Measurements from ENCODE around the gene RPS6KA5. TPM values are rescaled to one million over a fixed set of nuclear protein-coding genes. Genes with fewer than 3 reads are reported as not detected.

RPS6KA5 gene
- total RNA-seq, 1 experiment from 2014 or later = 2.2 TPM

- ChIA-PET CTCF (no interaction called here), POLR2A (no interaction called here)
- H3K27ac Mint-ChIP-seq (ENCODE audit: low read depth, unreplicated experiment) = no peak overlapping the region
- BruUV-seq (replicated peaks) = no TSS peak
- H3K27me3 Mint-ChIP-seq (ENCODE audit: insufficient read depth, unreplicated experiment) = no peaks in the 10 kb centered on the region
- no peak overlapping the region for H3K4me3 Mint-ChIP-seq (ENCODE audit: unreplicated experiment)
- no peaks in the 10 kb centered on the region for H3K4me1 Mint-ChIP-seq (ENCODE audit: insufficient read depth, unreplicated experiment)
- H3K36me3 Mint-ChIP-seq (ENCODE audit: insufficient read depth, unreplicated experiment) = no peaks in the 10 kb centered on the region
- TF ChIP-seq CTCF (IDR thresholded peaks at IDR 0.05; ENCODE audit: unreplicated experiment) = no peak
- intact Hi-C loops (cut with micrococcal nuclease) = no loop called here
- peaks cover 14% of the 10 kb centered on the region for H3K9me3 Mint-ChIP-seq (ENCODE audit: unreplicated experiment)
- DNase-seq (ENCODE audit: unreplicated experiment) = no peak
Observed at GRCh38 chr14:90963343-90963742, 97.1 kb downstream of the RPS6KA5 start.

GRCh38 chr14:90962505-90963109 lies 97.8 kb downstream of the RPS6KA5 start:
- no peak overlapping the region for H3K27ac Mint-ChIP-seq (ENCODE audit: low read depth, unreplicated experiment)

GRCh38 chr14:90960818-90961217 lies 99.6 kb downstream of the RPS6KA5 start:
- H3K27me3 Mint-ChIP-seq (ENCODE audit: insufficient read depth, unreplicated experiment) = no peaks in the 10 kb centered on the region
- peaks cover 26% of the 10 kb centered on the region for H3K9me3 Mint-ChIP-seq (ENCODE audit: unreplicated experiment)
- CTCF ChIA-PET = no interaction called here
- no peaks in the 10 kb centered on the region for H3K4me1 Mint-ChIP-seq (ENCODE audit: insufficient read depth, unreplicated experiment)
- DNase-seq (ENCODE audit: unreplicated experiment) = no peak
- no peak for TF ChIP-seq CTCF (IDR thresholded peaks at IDR 0.05; ENCODE audit: unreplicated experiment)
- intact Hi-C loops (cut with micrococcal nuclease) = no loop called here
- no peak overlapping the region for H3K4me3 Mint-ChIP-seq (ENCODE audit: unreplicated experiment)
- POLR2A ChIA-PET = no interaction called here
- no TSS peak for BruUV-seq (replicated peaks)
- no peaks in the 10 kb centered on the region for H3K36me3 Mint-ChIP-seq (ENCODE audit: insufficient read depth, unreplicated experiment)
- no peak overlapping the region for H3K27ac Mint-ChIP-seq (ENCODE audit: low read depth, unreplicated experiment)

More at GRCh38 chr14:90962505-90963109, 97.8 kb downstream of the RPS6KA5 start:
- no peaks in the 10 kb centered on the region for H3K27me3 Mint-ChIP-seq (ENCODE audit: insufficient read depth, unreplicated experiment)
- no TSS peak for BruUV-seq (replicated peaks)
- no peaks in the 10 kb centered on the region for H3K36me3 Mint-ChIP-seq (ENCODE audit: insufficient read depth, unreplicated experiment)
- ChIA-PET CTCF (interaction anchor here (0.6 to 0.7 kb wide), 4 partner anchors 41 to 322 kb away, joined by 3 to 4 read pairs (median 4); no protein-coding TSS in a partner anchor), POLR2A (interaction anchor here (0.6 kb wide), 2 partner anchors 43 to 76 kb away, joined by 3 to 4 read pairs; no protein-coding TSS in a partner anchor)
- H3K4me1 Mint-ChIP-seq (ENCODE audit: insufficient read depth, unreplicated experiment) = no peaks in the 10 kb centered on the region
- no peak for DNase-seq (ENCODE audit: unreplicated experiment)
- TF ChIP-seq CTCF (IDR thresholded peaks at IDR 0.05; ENCODE audit: unreplicated experiment) = no peak
- H3K9me3 Mint-ChIP-seq (ENCODE audit: unreplicated experiment) = peaks cover 14% of the 10 kb centered on the region
- intact Hi-C loops (cut with micrococcal nuclease) = no loop called here
- no peak overlapping the region for H3K4me3 Mint-ChIP-seq (ENCODE audit: unreplicated experiment)

GRCh38 chr14:90959344-90959743 lies 101.1 kb downstream of the RPS6KA5 start:
- intact Hi-C loops (cut with micrococcal nuclease) = no loop called here
- POLR2A ChIA-PET = no interaction called here
- no peak for DNase-seq (ENCODE audit: unreplicated experiment)
- no peaks in the 10 kb centered on the region for H3K36me3 Mint-ChIP-seq (ENCODE audit: insufficient read depth, unreplicated experiment)
- no TSS peak for BruUV-seq (replicated peaks)
- H3K27me3 Mint-ChIP-seq (ENCODE audit: insufficient read depth, unreplicated experiment) = no peaks in the 10 kb centered on the region
- no peak for TF ChIP-seq CTCF (IDR thresholded peaks at IDR 0.05; ENCODE audit: unreplicated experiment)
- CTCF ChIA-PET = interaction anchor here (0.9 kb wide), 1 partner anchor 10 kb away, joined by 3 read pairs; no protein-coding TSS in a partner anchor
- H3K27ac Mint-ChIP-seq (ENCODE audit: low read depth, unreplicated experiment) = no peak overlapping the region
- peaks cover 30% of the 10 kb centered on the region for H3K9me3 Mint-ChIP-seq (ENCODE audit: unreplicated experiment)
- H3K4me1 Mint-ChIP-seq (ENCODE audit: insufficient read depth, unreplicated experiment) = no peaks in the 10 kb centered on the region
- H3K4me3 Mint-ChIP-seq (ENCODE audit: unreplicated experiment) = no peak overlapping the region

All from MCF 10A (cell line).